GM06990 (cell line): Measurements from ENCODE around the gene CHN2.

Source experiments
- DNase-seq: peaks from one replicate; pipeline ENCODE4 v3.0.0-alpha.2; 2011; ENCODE audit not compliant: insufficient read length; ENCODE audit errors: extremely low read depth
- H3K27me3 ChIP-seq: replicated peaks from 2 replicates; pipeline ENCODE4 v1.6.0; 2011; ENCODE audit warnings: low read length; ENCODE audit not compliant: control insufficient read depth, insufficient read depth
- H3K36me3 ChIP-seq: 2 replicates; pipeline ENCODE4 v1.5.1; 2011; ENCODE audit warnings: low read length; ENCODE audit not compliant: control insufficient read depth, insufficient read depth
- H3K4me3 ChIP-seq: replicated peaks from 2 replicates; pipeline ENCODE4 v1.5.1; 2011; ENCODE audit warnings: low read depth, mild to moderate bottlenecking, control low read depth, low read length
- TF ChIP-seq, protein P1 (sequence below): IDR thresholded peaks from 2 replicates; pipeline ENCODE4 v1.5.1; 2011; ENCODE audit warnings: low read length, control low read depth, mild to moderate bottlenecking, inconsistent platforms; ENCODE audit not compliant: insufficient read depth, poor library complexity, severe bottlenecking

Gene CHN2

GRCh38 chr7:29443552-29443951, 249.0 kb downstream of the CHN2 start:
- no peaks in the 10 kb centered on the region for H3K36me3 ChIP-seq
- DNase-seq = no peak
- TF ChIP-seq, protein P1, sequence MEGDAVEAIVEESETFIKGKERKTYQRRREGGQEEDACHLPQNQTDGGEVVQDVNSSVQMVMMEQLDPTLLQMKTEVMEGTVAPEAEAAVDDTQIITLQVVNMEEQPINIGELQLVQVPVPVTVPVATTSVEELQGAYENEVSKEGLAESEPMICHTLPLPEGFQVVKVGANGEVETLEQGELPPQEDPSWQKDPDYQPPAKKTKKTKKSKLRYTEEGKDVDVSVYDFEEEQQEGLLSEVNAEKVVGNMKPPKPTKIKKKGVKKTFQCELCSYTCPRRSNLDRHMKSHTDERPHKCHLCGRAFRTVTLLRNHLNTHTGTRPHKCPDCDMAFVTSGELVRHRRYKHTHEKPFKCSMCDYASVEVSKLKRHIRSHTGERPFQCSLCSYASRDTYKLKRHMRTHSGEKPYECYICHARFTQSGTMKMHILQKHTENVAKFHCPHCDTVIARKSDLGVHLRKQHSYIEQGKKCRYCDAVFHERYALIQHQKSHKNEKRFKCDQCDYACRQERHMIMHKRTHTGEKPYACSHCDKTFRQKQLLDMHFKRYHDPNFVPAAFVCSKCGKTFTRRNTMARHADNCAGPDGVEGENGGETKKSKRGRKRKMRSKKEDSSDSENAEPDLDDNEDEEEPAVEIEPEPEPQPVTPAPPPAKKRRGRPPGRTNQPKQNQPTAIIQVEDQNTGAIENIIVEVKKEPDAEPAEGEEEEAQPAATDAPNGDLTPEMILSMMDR = no peak
- H3K4me3 ChIP-seq = no peak overlapping the region
- no peaks in the 10 kb centered on the region for H3K27me3 ChIP-seq

- DNase-seq = no peak
- TF ChIP-seq, protein P1 = no peak
- H3K36me3 ChIP-seq = no peaks in the 10 kb centered on the region
- no peak overlapping the region for H3K4me3 ChIP-seq
- H3K27me3 ChIP-seq = no peaks in the 10 kb centered on the region
Observed at GRCh38 chr7:29444267-29444666, 249.7 kb downstream of the CHN2 start.

DNA sequence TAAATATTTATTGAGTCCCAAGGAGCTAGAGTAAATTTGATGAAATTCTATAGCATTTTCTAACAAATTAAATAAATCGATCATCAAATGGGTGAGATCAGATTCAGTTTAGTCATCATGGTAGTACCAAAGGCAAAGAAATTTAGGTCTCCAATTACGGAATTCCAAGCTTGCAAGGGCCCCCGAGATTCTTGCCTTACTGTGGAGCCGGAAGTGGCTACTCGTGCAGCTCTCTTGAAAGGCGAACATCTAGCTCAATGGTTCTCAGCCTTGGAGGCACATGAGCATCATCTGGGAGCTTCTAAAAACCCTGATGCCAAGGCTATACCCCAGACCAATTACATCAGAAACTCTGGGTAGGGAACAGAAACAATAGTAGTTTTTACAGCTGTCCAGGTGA, 251.2 kb downstream of the CHN2 start:
- DNase-seq = no peak
- Histone ChIP-seq H3K36me3 (no peaks in the 10 kb centered on the region), H3K4me3 (no peak overlapping the region), H3K27me3 (no peaks in the 10 kb centered on the region)
- TF ChIP-seq, protein P1 = no peak

DNA sequence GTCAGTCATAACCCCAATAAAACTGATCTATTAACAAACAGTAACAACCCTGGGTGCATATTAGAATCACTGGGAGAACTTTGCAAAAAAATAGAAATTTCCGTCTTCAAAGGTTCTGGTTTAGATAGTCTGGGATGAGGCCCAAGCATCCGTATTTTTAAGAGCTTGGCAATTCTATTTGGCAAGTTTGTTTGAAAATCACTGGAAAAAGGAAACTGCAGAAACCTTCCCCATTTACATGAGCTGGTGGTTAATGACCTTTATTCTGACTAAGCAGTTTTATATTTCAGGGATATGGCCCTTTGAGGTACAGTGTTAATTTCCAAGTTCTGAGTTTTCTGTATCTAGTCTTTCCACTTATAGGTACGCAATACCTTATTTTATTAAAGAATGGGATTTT, 253.3 kb downstream of the CHN2 start:
- DNase-seq = no peak
- TF ChIP-seq, protein P1 = no peak
- Histone ChIP-seq H3K4me3 (no peak overlapping the region), H3K36me3 (no peaks in the 10 kb centered on the region), H3K27me3 (no peaks in the 10 kb centered on the region)

DNA sequence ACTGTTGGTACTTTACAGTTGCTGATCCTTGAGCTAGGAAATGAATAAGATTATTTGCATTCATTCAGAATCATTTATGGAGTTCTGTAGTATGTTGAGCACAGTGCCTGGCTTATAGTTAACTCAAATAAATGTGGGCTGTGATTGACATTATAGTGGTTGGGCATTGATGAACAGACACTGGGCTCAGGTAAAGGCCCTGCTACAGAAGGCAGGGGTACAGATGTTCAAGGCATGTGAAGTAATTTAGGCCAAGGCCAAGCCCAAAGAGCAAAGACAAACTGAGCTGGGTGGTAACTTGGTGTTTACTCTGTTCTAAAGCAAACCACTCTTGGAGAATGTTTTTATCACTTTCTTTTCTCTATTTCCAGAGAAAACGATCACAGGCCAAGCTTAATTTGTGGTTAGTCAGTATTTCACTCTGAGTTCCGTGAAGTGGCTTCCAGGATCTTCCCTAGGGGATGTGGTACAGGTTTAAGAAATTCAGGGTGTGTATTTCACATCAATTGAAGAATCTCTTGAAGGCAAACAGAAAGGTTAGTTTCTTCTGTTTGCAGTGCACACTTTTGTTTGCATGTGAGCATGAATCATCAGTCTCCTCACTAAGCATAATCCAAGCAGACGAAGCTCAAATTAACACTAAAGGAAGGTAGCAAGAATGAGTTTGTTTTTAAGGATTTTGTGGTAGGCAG, 255.1 kb downstream of the CHN2 start:
- no peak for DNase-seq
- no peaks in the 10 kb centered on the region for H3K27me3 ChIP-seq
- H3K36me3 ChIP-seq = no peaks in the 10 kb centered on the region
- no peak overlapping the region for H3K4me3 ChIP-seq
- TF ChIP-seq, protein P1 = no peak

GRCh38 chr7:29453021-29453420, 258.4 kb downstream of the CHN2 start:
- H3K4me3 ChIP-seq = no peak overlapping the region
- TF ChIP-seq, protein P1 = no peak
- H3K27me3 ChIP-seq = no peaks in the 10 kb centered on the region
- no peak for DNase-seq
- no peaks in the 10 kb centered on the region for H3K36me3 ChIP-seq
